ENCODE data around the gene ARHGEF4.

- TF ChIP-seq EZH2phosphoT487 (IDR thresholded peaks at IDR 0.05; ENCODE audit: borderline replicate concordance) (no peak), POLR2A (IDR thresholded peaks at IDR 0.05; ENCODE audit: borderline replicate concordance, extremely low read depth, insufficient read depth, insufficient read length) (no peak), MAX (IDR thresholded peaks at IDR 0.05) (no peak), SIN3A (IDR thresholded peaks at IDR 0.05; ENCODE audit: low read depth) (no peak), CTCF (IDR thresholded peaks at IDR 0.05 in 2 of 3, conservative IDR thresholded peaks at IDR 0.05 in 1 of 3; ENCODE audit: borderline replicate concordance in 1 of 3, insufficient read depth in 1 of 3, low read depth in 2 of 3, low read length in 2 of 3) (no peak), TCF7L2 (IDR thresholded peaks at IDR 0.05; ENCODE audit: borderline replicate concordance, extremely low read depth, insufficient read depth, insufficient read length) (no peak), REST (IDR thresholded peaks at IDR 0.05; ENCODE audit: low read depth) (no peak), EGR1 (IDR thresholded peaks at IDR 0.05; ENCODE audit: low read depth) (no peak), POLR2AphosphoS5 (IDR thresholded peaks at IDR 0.05; ENCODE audit: low read depth, low read length) (no peak), JUND (IDR thresholded peaks at IDR 0.05) (no peak), RAD21 (IDR thresholded peaks at IDR 0.05; ENCODE audit: low read depth) (no peak), SP1 (IDR thresholded peaks at IDR 0.05; ENCODE audit: low read depth) (no peak)
Observed at GRCh38 chr2:130850788-130851623, 14.3 kb downstream of the ARHGEF4 start.

Data from HCT116 (cell line).